8988T (cell line): ENCODE data around the gene RPS6KL1.
A peak's percentile ranks its signal among the peaks of the same experiment; 100 is the strongest.
"Not testable (repeated sequence)": the region's sequence is repeated elsewhere in the genome, so short reads cannot be mapped to it uniquely, and the experiment has no call there.

Experiments used
- DNase-seq: peaks from one replicate; pipeline ENCODE4 v3.0.0; 2011

Gene RPS6KL1

GRCh38 chr14:74934476-74935359 is 11.7 kb upstream of the RPS6KL1 start:
- no peak for DNase-seq

- no peak for DNase-seq
Measured at GRCh38 chr14:74934041-74934440, 11.0 kb upstream of the RPS6KL1 start.

GRCh38 chr14:74932936-74933335 is 9.9 kb upstream of the RPS6KL1 start:
- not testable (repeated sequence) for DNase-seq

- DNase-seq = no peak
Measured at GRCh38 chr14:74932401-74932901, 9.4 kb upstream of the RPS6KL1 start.

- DNase-seq = not testable (repeated sequence)
Measured at GRCh38 chr14:74931744-74932143, 8.7 kb upstream of the RPS6KL1 start.

GRCh38 chr14:74929242-74929641 is 6.2 kb upstream of the RPS6KL1 start:
- no peak for DNase-seq

GRCh38 chr14:74927225-74927624 is 4.2 kb upstream of the RPS6KL1 start:
- DNase-seq = no peak

GRCh38 chr14:74924061-74924460 is 1.0 kb upstream of the RPS6KL1 start:
- peak; percentile 1 for DNase-seq

- no peak for DNase-seq
Measured at GRCh38 chr14:74921987-74922751, 891 bp downstream of the RPS6KL1 start.

- no peak for DNase-seq
Measured at GRCh38 chr14:74921053-74921620, 1.9 kb downstream of the RPS6KL1 start.

- no peak for DNase-seq
Measured at GRCh38 chr14:74920281-74920680, 2.8 kb downstream of the RPS6KL1 start.

GRCh38 chr14:74919421-74920165 is 3.5 kb downstream of the RPS6KL1 start:
- DNase-seq = no peak

- no peak for DNase-seq
Measured at GRCh38 chr14:74918380-74918779, 4.7 kb downstream of the RPS6KL1 start.

GRCh38 chr14:74917646-74918081 is 5.4 kb downstream of the RPS6KL1 start:
- DNase-seq = no peak

- no peak for DNase-seq
Measured at GRCh38 chr14:74917178-74917543, 5.9 kb downstream of the RPS6KL1 start.

GRCh38 chr14:74915826-74916225 is 7.2 kb downstream of the RPS6KL1 start:
- DNase-seq = no peak

- no peak for DNase-seq
Measured at GRCh38 chr14:74915426-74915825, 7.6 kb downstream of the RPS6KL1 start.

GRCh38 chr14:74913986-74914573 is 9.0 kb downstream of the RPS6KL1 start:
- peak; percentile 86 for DNase-seq

GRCh38 chr14:74913393-74913910 is 9.6 kb downstream of the RPS6KL1 start:
- DNase-seq = no peak

- no peak for DNase-seq
Measured at GRCh38 chr14:74912801-74913200, 10.3 kb downstream of the RPS6KL1 start.

GRCh38 chr14:74912111-74912510 is 10.9 kb downstream of the RPS6KL1 start:
- no peak for DNase-seq

GRCh38 chr14:74911704-74912103 is 11.4 kb downstream of the RPS6KL1 start:
- DNase-seq = no peak
